Activated naive CD8-positive, alpha-beta T cell (primary cell): ENCODE results near the gene KRTAP5-2.
A peak's percentile ranks its signal among the peaks of the same experiment; 100 is the strongest.

Source experiments
- H3K27ac Mint-ChIP-seq: one replicate; pipeline ENCODE4 v1.8.0; 2021; ENCODE audit warnings: mixed read lengths
- H3K27me3 Mint-ChIP-seq: one replicate; pipeline ENCODE4 v1.8.0; 2021; ENCODE audit warnings: mixed read lengths
- H3K36me3 Mint-ChIP-seq: one replicate; pipeline ENCODE4 v1.8.0; 2021; ENCODE audit warnings: mixed read lengths
- H3K4me1 Mint-ChIP-seq: one replicate; pipeline ENCODE4 v1.8.0; 2021; ENCODE audit warnings: low read depth, mixed read lengths
- H3K4me3 Mint-ChIP-seq: one replicate; pipeline ENCODE4 v1.8.0; 2021; ENCODE audit warnings: mild to moderate bottlenecking, mixed read lengths
- H3K9me3 Mint-ChIP-seq: one replicate; pipeline ENCODE4 v1.8.0; 2021; ENCODE audit warnings: low read depth, mixed read lengths

The KRTAP5-2 gene

DNA sequence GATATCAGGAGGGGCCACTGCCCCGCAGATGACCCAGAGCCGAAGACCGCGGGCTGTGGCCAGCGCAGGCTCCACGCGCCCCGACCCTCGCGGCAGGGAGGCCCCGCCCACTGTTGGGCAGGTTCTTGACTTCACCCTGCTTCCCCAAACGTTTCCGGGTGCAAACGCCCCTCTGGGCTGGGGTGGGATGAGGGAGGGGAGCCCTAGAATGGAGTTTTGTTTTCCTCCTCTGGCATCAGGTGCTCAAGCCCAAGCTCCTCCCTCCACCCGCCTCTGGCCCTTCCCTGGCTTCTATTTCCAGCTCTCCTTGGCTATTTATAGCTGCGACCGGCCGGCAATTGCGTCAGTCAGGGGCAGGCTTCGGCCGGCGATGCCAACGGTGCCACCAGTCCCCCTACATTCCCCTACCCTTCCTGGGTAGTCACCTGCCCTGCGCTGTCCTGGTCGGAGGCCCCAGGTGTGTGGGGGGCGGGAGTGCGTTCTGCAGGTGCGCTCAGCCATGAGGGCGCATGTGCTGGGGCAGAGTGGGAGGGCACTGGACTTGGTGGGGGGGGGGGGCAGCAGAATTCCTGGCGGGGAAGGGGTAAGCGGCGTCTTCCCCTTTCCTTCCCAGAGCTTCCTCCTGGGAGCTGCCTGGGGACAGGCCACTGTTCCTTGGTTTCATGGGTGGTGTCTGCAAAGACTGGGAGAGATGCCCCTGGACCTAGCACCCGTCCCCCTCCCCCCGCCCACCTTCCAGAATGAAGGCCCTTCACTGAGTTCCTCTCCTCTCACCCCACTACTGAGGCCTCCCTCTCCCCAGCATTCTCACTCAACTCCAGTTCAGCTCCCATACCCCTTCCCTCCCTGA, 49.6 kb downstream of the KRTAP5-2 start:
- Mint-ChIP-seq H3K4me1 (peaks cover 4% of the 10 kb centered on the region), H3K9me3 (no peaks in the 10 kb centered on the region), H3K27ac (no peak overlapping the region), H3K27me3 (peaks cover 1% of the 10 kb centered on the region), H3K4me3 (peak overlapping the region; percentile 17), H3K36me3 (no peaks in the 10 kb centered on the region)

DNA sequence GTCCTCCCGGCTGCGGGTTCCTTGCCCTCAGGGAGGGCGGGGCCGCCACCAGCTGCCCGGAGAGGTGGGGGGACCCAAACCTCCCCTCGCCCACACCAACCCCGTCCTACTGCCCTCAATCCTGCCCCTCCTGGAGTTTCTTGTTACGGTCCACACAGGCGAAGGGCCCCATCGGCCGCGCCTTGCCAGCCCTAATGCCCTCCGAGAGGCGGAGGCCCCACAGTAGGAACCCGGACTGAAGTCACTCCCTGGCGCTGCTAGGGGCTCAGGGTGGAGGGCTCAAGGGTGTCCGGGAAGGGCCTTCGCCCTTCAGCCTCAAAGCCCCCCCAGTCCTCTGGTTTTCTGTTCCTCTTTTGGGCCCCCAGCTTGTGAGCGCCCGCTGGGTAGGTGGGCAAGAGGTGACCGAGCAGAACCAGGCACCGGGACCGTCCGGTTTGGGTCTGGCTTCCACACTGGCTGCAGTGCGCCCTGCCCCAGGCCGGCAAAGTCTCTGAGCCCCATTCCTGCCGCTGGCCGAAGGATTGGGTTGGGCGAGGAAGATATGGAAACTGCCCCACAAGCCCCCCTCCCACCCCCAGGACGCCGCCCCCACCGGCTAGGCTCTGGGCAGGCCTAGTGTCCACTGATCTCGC, 50.5 kb downstream of the KRTAP5-2 start:
- Mint-ChIP-seq H3K4me3 (peak overlapping the region; percentile 35), H3K9me3 (no peaks in the 10 kb centered on the region), H3K27me3 (peaks cover 1% of the 10 kb centered on the region), H3K36me3 (no peaks in the 10 kb centered on the region), H3K4me1 (peaks cover 4% of the 10 kb centered on the region), H3K27ac (no peak overlapping the region)
